GM18505 (cell line): ENCODE data around the gene BAIAP2L1.
"Not testable (repeated sequence)": the region's sequence is repeated elsewhere in the genome, so short reads cannot be mapped to it uniquely, and the experiment has no call there.

Experiments
- ATAC-seq: cut with Tn5 transposase; IDR thresholded peaks from one replicate; pipeline ENCODE4 v1.9.1; 2021; ENCODE audit not compliant: unreplicated experiment
- POLR2A ChIP-seq: IDR thresholded peaks from 4 replicates; pipeline ENCODE4 v1.6.1; 2011; ENCODE audit warnings: borderline replicate concordance; ENCODE audit not compliant: insufficient read depth, insufficient read length; ENCODE audit errors: extremely low read depth

The BAIAP2L1 gene

DNA sequence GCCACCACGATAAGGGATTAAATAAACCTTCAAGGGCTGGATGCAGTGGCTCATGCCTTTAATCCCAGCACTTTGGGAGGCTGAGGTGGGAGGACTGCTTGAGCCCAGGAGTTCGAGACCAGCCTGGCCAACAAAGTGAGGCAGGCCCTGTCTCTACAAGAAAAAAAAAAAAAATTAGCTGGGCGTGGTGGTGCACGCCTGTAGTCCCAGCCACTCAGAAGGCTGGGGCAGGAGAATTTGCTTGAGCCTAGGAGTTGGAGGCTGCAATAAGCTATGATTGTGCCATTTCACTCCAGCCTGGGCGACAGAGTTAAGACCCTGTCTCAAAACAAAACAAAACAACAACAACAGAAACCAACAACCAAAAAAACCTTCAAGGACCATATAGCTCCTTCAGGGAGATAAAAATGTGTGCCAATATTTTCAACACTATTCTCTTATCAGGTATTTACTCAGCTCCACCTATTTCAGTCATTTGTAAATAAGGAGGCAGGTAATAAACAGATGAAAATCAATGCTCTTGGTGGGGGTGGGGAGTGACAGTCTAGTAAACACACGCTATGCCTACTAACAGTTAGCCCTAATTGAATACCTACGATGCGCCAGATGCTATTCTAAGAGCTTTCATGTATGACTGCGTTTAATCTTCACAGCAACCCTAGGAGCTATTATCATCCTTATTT lies 13.2 kb downstream of the BAIAP2L1 start:
- no peak for ATAC-seq
- TF ChIP-seq POLR2A = no peak

DNA sequence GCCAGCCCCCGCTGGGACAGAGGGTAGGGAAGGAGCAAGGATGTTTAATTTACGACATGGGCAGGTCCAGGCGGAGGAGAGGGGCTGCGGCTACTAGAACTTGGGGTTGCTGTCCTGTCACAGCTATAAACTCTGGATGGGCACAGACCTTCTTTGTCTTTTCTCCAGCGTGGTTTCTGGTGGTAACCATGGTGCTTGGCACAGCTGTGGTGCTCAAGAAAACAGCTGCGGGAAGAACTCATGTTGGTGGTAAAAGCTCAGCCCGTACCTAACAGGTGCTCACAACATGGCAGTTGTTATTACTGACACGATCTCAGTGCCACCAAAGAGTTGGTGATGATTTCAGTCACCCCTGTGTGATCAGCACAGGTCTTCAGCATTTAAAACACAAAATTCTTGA lies 13.8 kb downstream of the BAIAP2L1 start:
- no peak for ATAC-seq
- TF ChIP-seq POLR2A = no peak

DNA sequence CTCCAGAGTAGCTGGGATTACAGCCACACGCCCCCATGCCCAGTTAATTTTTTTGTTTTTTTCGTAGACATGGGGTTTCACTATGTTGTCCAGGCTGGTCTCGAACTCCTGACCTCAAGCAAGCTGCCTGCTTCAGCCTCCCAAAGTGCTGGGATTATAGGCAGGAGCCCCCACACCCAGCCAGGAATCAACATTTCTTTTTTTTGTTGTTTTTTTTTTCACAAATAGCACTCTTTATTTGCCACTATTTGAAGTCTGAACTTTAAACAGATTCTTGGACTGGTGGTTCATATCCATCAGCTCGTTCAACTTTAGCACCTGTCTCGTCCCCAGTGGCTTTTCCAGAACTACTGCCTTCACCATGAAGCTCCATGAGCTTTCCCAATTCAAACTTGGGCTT lies 15.4 kb downstream of the BAIAP2L1 start:
- not testable (repeated sequence) for ATAC-seq

GRCh38 chr7:98378210-98378819 lies 22.6 kb downstream of the BAIAP2L1 start:
- no peak for TF ChIP-seq POLR2A
- ATAC-seq = no peak

DNA sequence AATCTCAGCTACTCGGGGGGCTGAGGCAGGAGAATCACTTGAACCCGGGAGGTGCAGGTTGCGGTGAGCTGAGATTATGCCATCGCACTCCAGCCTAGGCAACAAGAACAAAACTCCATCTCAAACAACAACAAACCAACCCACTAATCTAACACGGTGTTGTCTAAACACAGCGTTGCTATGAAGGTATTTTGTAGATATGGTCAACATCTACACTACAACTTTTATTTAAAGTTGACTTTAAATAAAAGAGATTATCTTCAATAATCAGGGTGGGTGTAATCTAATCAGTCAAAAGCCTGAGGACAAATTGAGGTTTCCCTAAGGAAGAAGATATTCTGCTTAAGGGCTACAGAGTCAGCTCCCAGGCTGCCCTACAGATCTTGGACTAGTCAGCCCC lies 24.2 kb downstream of the BAIAP2L1 start:
- no peak for ATAC-seq
- no peak for TF ChIP-seq POLR2A

- ATAC-seq = no peak
- TF ChIP-seq POLR2A = no peak
Observed at GRCh38 chr7:98375664-98376063, 25.2 kb downstream of the BAIAP2L1 start.

- no peak for ATAC-seq
- no peak for TF ChIP-seq POLR2A
Observed at GRCh38 chr7:98374285-98374680, 26.6 kb downstream of the BAIAP2L1 start.

DNA sequence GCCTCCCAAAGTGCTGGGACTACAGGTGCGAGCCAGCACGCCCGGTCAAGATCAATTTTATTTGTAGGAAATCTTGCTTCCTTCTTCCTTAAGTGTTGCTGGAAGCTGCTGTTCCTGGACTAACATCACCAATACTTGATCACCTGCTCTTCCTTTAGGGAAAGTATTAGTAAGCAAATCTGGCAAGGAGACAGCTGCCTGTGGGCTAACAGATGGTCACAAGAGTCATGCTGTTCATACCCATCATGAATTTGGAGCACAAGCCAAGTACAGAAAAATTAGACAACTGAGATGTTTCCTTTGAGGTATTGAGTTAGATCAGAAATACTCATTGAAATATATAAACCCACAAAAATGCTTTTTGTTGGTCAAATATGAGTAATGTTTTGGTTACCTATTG lies 27.9 kb downstream of the BAIAP2L1 start:
- no peak for TF ChIP-seq POLR2A
- ATAC-seq = no peak

DNA sequence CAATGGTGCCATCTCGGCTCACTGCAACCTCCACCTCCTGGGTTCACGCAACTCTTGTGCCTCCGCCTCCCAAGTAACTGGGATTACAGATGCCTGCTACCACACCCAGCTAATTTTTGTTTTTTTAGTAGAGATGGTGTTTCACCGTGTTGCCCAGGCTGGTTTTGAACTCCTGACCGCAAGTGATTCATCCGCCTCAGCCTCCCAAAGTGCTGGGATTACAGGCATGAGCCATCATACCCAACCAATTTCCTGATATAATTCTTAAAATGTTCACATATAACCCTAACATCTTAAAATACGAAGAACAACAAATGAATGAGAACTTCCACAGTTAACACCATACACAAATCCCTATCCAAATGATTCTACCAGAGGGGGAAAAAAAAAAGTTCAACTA lies 31.2 kb downstream of the BAIAP2L1 start:
- no peak for ATAC-seq
- no peak for TF ChIP-seq POLR2A

GRCh38 chr7:98368716-98369115 lies 32.2 kb downstream of the BAIAP2L1 start:
- TF ChIP-seq POLR2A = no peak
- ATAC-seq = no peak

DNA sequence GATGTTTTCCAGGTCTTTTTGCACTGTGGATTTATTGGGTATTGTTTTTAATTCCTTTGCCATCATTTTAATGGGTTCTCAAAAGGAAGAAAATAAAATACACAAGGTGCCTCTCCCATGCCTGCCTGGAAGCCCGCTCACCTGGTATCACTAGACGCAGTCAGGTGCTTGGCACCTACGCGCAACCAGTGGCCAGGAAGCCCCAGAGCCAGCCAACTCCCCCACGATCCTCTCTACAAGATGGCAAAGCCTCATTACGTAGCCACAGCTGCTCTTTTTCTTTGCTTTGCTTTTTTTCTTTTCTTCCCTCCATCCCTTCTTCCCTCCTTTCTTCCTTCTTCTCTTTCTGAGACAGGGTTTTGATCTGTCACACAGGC lies 34.3 kb downstream of the BAIAP2L1 start:
- no peak for TF ChIP-seq POLR2A
- ATAC-seq = no peak

DNA sequence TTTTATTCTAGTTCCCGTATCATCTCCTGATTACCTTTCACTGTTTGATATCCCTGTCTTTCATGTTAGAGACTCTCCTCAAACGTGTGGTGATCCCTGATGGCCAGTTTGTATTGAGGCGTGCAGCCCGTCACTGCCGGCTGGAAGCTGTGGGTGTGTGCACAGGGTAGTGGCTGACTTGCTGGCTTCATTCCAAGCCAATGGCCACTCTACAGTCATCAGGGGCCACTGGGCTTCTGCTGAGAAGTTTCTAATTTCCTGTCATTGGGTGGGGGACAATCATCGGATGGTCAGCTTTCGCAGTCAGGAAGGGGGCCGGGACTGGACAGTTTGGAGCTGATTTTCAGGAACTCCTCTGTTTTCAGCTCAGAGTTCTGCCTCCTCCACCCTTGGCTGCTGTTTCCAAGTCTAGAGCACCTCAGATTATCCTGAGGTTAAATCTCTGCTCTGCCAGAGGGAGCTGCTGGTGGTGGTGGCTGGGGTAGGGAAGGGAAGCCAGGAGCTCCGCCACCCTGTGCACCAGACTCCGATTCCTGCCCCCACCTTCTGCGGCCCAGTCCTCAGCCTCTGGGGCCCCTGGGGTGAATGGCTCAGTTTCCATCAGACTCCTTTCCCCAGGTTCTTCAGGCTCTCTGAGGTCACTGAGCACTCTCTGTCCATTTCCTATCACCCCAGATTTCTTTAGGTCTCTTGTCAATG lies 34.9 kb downstream of the BAIAP2L1 start:
- no peak for TF ChIP-seq POLR2A
- ATAC-seq = no peak

DNA sequence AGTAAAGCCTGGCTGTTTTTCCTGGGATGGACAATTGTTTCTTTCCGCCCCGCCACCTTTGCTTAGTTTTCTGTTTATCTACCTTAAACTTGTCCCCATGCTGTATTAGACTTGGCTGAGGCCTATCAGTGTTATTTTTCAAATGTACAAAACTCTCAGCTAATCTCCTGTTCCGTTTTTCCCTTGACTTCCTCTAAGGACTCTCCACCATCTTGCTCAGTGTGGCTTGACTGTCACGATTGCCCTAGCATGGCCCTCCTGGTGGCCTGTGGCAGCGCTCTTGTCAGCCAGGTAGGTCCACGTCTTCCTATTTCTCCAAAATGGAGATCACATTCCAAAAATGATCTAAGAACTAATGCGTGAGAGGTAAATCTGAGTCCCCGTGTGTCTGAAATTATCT lies 36.7 kb downstream of the BAIAP2L1 start:
- TF ChIP-seq POLR2A = no peak
- ATAC-seq = no peak

DNA sequence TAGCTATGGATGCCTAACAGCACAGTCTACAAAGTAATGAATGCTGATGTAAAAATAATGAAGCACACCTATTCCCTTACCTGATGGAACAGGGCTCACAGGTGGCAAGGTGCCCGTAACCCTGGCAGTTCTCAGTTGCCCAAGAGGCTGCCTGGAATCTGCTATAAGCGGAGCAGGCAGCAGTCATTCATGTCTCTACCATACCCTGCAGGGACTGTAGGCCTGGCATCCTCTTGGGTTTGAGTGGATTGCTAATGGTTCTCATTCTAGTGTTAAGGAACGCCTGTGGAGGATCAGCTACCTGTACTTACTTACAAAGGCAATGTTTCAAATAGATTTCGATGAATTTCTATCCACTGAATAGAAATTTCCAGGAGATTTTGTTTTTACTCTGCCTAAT lies 38.4 kb downstream of the BAIAP2L1 start:
- no peak for TF ChIP-seq POLR2A

More for the DNA sequence above, 38.4 kb downstream of the BAIAP2L1 start:
- no peak for ATAC-seq
